Loucy (cell line): Measurements from ENCODE around the gene GALNT3.

ENCODE experiments used
- CTCF ChIP-seq: fragments of 200-600 bp; sonication (generic); conservative IDR thresholded peaks from 2 replicates; pipeline ENCODE4 v1.5.1; 2014; ENCODE audit warnings: mild to moderate bottlenecking, antibody characterized with exemption, low read length
- EZH2phosphoT487 ChIP-seq: fragments of 200-600 bp; IDR thresholded peaks from 2 replicates; pipeline ENCODE4 v1.6.1; 2018; ENCODE audit warnings: antibody characterized with exemption, mild to moderate bottlenecking, moderate library complexity, borderline replicate concordance

- TF ChIP-seq CTCF, result peak; percentile 70
- TF ChIP-seq EZH2phosphoT487, result no peak
These were observed 95.6 kb downstream of the GALNT3 start for GRCh38 chr2:165698444-165698884.
